ENCODE measurements around the gene COL8A2. TPM values are rescaled to one million over a fixed set of nuclear protein-coding genes. Genes with fewer than 3 reads are reported as not detected.

COL8A2 gene
- polyA plus RNA-seq, 4 donors = 0.27 to 1.3 (median 0.32) TPM; not detected in 1

- H3K27me3 ChIP-seq (ENCODE audit: control insufficient read depth in 3 of 3, insufficient read depth in 3 of 3, low read length in 3 of 3) = peaks cover 0 to 3% (median 0%) of the 10 kb centered on the region in 3 donors
- no peak overlapping the region for H3K4me3 ChIP-seq (ENCODE audit: low read depth in 1 of 3, low read length in 3 of 3)
- H3K36me3 ChIP-seq (ENCODE audit: control insufficient read depth in 3 of 3, insufficient read depth in 2 of 3, low read depth in 1 of 3, low read length in 3 of 3) = no peaks in the 10 kb centered on the region
- H3K9me3 ChIP-seq (ENCODE audit: control insufficient read depth in 2 of 2, insufficient read depth in 1 of 2, low read depth in 1 of 2, low read length in 1 of 2) = no peaks in the 10 kb centered on the region
- WGBS, 3 donors = 74 to 79% (median 74%) methylated on average over 5 of the region's 5 CpGs
- no peak for FAIRE-seq
- no peak overlapping the region for H3K27ac ChIP-seq (ENCODE audit: low read depth in 1 of 3, low read length in 2 of 3)
- H3K4me1 ChIP-seq (ENCODE audit: control insufficient read depth in 3 of 3, insufficient read depth in 2 of 3, low read depth in 1 of 3, low read length in 2 of 3) = no peaks in the 10 kb centered on the region
- DNase-seq = no peak
These were observed 9.1 kb downstream of the COL8A2 start for GRCh38 chr1:36115931-36116330.

DNA sequence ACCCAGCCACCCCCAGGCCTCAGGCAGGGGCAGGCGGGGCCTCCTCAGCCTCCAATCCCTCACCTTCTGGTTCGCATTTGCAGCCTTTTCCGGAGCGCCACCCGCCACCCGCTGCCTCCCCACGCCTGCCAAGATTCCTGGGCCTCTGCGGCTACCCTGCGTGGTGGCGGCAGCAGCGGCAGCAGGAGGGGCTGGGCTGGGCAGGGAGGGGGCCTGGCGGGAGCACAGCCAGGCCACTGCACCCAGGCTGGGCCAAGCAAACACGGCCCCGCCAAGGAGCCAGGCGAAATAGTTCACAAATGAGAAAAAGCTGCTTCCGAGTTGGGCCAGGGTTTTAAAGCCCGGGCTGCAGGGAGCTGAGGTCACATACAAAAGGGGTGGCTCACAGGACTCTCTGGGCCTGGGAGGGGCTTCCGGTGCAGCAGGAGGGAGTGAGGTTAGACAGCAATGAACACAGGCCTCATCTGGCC is 9.8 kb downstream of the COL8A2 start:
- no peaks in the 10 kb centered on the region for H3K4me1 ChIP-seq (ENCODE audit: control insufficient read depth in 3 of 3, insufficient read depth in 2 of 3, low read depth in 1 of 3, low read length in 2 of 3)
- H3K9me3 ChIP-seq (ENCODE audit: control insufficient read depth in 2 of 2, insufficient read depth in 1 of 2, low read depth in 1 of 2, low read length in 1 of 2) = no peaks in the 10 kb centered on the region
- peaks cover 0 to 3% (median 0%) of the 10 kb centered on the region in 3 donors for H3K27me3 ChIP-seq (ENCODE audit: control insufficient read depth in 3 of 3, insufficient read depth in 3 of 3, low read length in 3 of 3)
- no peaks in the 10 kb centered on the region for H3K36me3 ChIP-seq (ENCODE audit: control insufficient read depth in 3 of 3, insufficient read depth in 2 of 3, low read depth in 1 of 3, low read length in 3 of 3)
- DNase-seq (no peak), FAIRE-seq (no peak)
- WGBS, 3 donors = 67 to 83% (median 77%) methylated on average over 18 of the region's 18 CpGs
- H3K4me3 ChIP-seq (ENCODE audit: low read depth in 1 of 3, low read length in 3 of 3) = no peak overlapping the region
- H3K27ac ChIP-seq (ENCODE audit: low read depth in 1 of 3, low read length in 2 of 3) = no peak overlapping the region

DNA sequence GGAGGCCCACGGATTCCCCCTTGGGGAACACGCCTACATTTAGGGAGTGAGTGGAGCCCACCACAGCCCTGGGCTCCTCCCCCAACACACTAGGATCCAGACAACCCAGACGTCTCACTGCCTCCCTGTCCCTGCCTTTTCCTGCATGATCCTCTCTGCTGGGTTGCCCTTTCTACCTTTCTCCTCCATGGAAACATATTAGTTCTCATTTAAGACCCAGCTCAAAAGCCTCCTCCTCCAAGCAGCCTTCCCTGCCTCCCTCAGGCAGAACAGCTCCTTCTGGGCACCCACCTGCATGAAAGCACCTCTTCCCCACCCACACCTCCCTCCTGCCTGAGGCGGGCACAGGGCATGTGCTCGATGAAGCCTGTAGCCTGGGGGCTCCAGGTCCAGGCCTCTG is 10.7 kb downstream of the COL8A2 start:
- DNase-seq (no peak), FAIRE-seq (no peak)
- Histone ChIP-seq H3K27ac (ENCODE audit: low read depth in 1 of 3, low read length in 2 of 3) (no peak overlapping the region), H3K36me3 (ENCODE audit: control insufficient read depth in 3 of 3, insufficient read depth in 2 of 3, low read depth in 1 of 3, low read length in 3 of 3) (no peaks in the 10 kb centered on the region), H3K27me3 (ENCODE audit: control insufficient read depth in 3 of 3, insufficient read depth in 3 of 3, low read length in 3 of 3) (peaks cover 0 to 3% (median 0%) of the 10 kb centered on the region in 3 donors), H3K4me1 (ENCODE audit: control insufficient read depth in 3 of 3, insufficient read depth in 2 of 3, low read depth in 1 of 3, low read length in 2 of 3) (no peaks in the 10 kb centered on the region), H3K9me3 (ENCODE audit: control insufficient read depth in 2 of 2, insufficient read depth in 1 of 2, low read depth in 1 of 2, low read length in 1 of 2) (no peaks in the 10 kb centered on the region), H3K4me3 (ENCODE audit: low read depth in 1 of 3, low read length in 3 of 3) (no peak overlapping the region)
- WGBS, 3 donors = 64 to 78% (median 73%) methylated on average over 5 of the region's 5 CpGs

DNA sequence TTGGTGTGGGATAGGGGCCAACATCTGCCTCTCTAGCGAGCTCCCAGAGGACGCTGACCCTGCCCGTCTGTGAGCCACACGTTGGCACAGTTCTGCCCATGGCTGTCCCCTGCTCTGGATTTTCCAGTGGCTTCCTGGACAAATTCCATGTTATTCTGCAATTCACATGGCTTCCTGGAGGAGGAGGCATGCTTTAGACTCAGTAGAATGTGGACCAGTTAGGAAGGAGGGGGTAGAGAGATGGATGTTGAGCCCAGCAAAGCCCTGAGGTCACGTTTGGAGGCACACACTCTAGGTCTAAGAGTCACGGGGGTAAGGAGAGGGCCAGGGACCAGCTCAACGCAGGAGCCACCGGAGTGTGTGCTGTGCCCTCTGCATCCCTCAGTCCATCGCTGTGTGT is 12.2 kb downstream of the COL8A2 start:
- Histone ChIP-seq H3K9me3 (ENCODE audit: control insufficient read depth in 2 of 2, insufficient read depth in 1 of 2, low read depth in 1 of 2, low read length in 1 of 2) (no peaks in the 10 kb centered on the region), H3K27ac (ENCODE audit: low read depth in 1 of 3, low read length in 2 of 3) (no peak overlapping the region), H3K27me3 (ENCODE audit: control insufficient read depth in 3 of 3, insufficient read depth in 3 of 3, low read length in 3 of 3) (no peaks in the 10 kb centered on the region), H3K4me1 (ENCODE audit: control insufficient read depth in 3 of 3, insufficient read depth in 2 of 3, low read depth in 1 of 3, low read length in 2 of 3) (no peaks in the 10 kb centered on the region), H3K36me3 (ENCODE audit: control insufficient read depth in 3 of 3, insufficient read depth in 2 of 3, low read depth in 1 of 3, low read length in 3 of 3) (no peaks in the 10 kb centered on the region), H3K4me3 (ENCODE audit: low read depth in 1 of 3, low read length in 3 of 3) (no peak overlapping the region)
- DNase-seq (no peak), FAIRE-seq (no peak)
- 82 to 87% (median 85%) methylated on average over 9 of the region's 9 CpGs for WGBS, 3 donors

DNA sequence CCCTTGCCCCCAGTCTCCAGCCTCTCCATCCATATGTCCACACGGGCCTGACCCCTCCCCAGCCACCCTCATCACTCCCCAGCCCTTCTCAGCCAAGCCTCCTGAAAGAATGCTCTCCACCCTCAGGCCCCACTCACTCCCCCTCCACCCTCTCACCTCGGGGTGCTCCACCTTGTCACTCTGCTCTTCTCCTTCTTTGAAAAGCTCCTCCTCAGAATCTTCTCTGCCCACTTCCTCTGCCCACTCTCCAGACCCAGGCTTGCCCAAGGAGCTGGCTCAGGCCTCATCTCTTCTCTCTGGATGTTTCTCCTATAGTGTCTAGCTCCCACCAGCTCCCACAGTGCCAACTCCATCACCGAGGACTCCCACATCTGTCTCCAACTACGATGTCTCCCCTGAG is 13.9 kb downstream of the COL8A2 start:
- FAIRE-seq = no peak
- Histone ChIP-seq H3K27ac (ENCODE audit: low read depth in 1 of 3, low read length in 2 of 3) (no peak overlapping the region), H3K4me1 (ENCODE audit: control insufficient read depth in 3 of 3, insufficient read depth in 2 of 3, low read depth in 1 of 3, low read length in 2 of 3) (no peaks in the 10 kb centered on the region), H3K27me3 (ENCODE audit: control insufficient read depth in 3 of 3, insufficient read depth in 3 of 3, low read length in 3 of 3) (no peaks in the 10 kb centered on the region), H3K36me3 (ENCODE audit: control insufficient read depth in 3 of 3, insufficient read depth in 2 of 3, low read depth in 1 of 3, low read length in 3 of 3) (no peaks in the 10 kb centered on the region), H3K4me3 (ENCODE audit: low read depth in 1 of 3, low read length in 3 of 3) (no peak overlapping the region), H3K9me3 (ENCODE audit: control insufficient read depth in 2 of 2, insufficient read depth in 1 of 2, low read depth in 1 of 2, low read length in 1 of 2) (no peaks in the 10 kb centered on the region)
- 58 to 64% (median 61%) methylated on average over 4 of the region's 4 CpGs for WGBS, 3 donors
- no peak for DNase-seq

DNA sequence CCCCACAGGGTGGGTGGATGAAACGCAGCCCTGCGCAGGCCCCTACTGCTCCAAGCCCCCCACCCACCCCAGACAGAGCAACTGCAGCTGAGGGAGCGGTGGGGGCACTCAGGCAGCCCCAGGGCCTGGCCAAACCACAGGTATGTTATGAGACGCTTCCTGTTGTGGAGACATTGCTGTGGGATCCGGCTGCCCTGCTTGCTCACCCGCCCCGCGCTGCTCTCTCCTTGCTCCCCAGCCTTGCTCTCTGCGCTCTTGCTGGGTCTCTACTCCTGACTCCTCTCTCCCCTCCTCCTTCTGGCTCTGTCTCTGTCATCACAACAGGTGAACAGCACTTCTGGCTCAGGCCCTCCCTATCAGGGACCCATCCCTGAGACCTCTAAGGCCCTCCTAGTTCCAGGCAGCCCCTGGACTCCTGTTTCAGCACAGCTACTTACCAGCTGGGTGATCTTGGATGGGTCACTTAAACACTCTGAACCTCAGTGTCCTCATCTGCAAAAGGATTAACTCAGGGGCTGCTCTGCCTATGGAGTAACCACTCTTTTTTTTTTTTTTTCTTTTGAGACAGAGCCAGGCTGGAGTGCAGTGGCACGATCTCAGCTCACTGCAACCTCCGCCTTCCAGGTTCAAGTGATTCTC is 15.9 kb downstream of the COL8A2 start:
- WGBS, 3 donors = 76 to 86% (median 82%) methylated on average over 11 of the region's 11 CpGs
- FAIRE-seq = no peak

GRCh38 chr1:36108314-36108713 is 16.7 kb downstream of the COL8A2 start:
- no peak overlapping the region for H3K4me3 ChIP-seq (ENCODE audit: low read depth in 1 of 3, low read length in 3 of 3)
- no peaks in the 10 kb centered on the region for H3K27me3 ChIP-seq (ENCODE audit: control insufficient read depth in 3 of 3, insufficient read depth in 3 of 3, low read length in 3 of 3)
- no peak overlapping the region for H3K27ac ChIP-seq (ENCODE audit: low read depth in 1 of 3, low read length in 2 of 3)
- H3K36me3 ChIP-seq (ENCODE audit: control insufficient read depth in 3 of 3, insufficient read depth in 2 of 3, low read depth in 1 of 3, low read length in 3 of 3) = no peaks in the 10 kb centered on the region
- FAIRE-seq (no peak), DNase-seq (no peak)
- no peaks in the 10 kb centered on the region for H3K9me3 ChIP-seq (ENCODE audit: control insufficient read depth in 2 of 2, insufficient read depth in 1 of 2, low read depth in 1 of 2, low read length in 1 of 2)
- no peaks in the 10 kb centered on the region for H3K4me1 ChIP-seq (ENCODE audit: control insufficient read depth in 3 of 3, insufficient read depth in 2 of 3, low read depth in 1 of 3, low read length in 2 of 3)
- whole genome bisulfite sequencing, 3 donors = 73 to 84% (median 79%) methylated on average over 14 of the region's 14 CpGs

More for the DNA sequence above, 15.9 kb downstream of the COL8A2 start:
- H3K36me3 ChIP-seq (ENCODE audit: control insufficient read depth in 3 of 3, insufficient read depth in 2 of 3, low read depth in 1 of 3, low read length in 3 of 3) = no peaks in the 10 kb centered on the region
- DNase-seq = no peak
- peak overlapping the region in 1 of 3 donors; percentile 5 for H3K27ac ChIP-seq (ENCODE audit: low read depth in 1 of 3, low read length in 2 of 3)
- no peak overlapping the region for H3K4me3 ChIP-seq (ENCODE audit: low read depth in 1 of 3, low read length in 3 of 3)
- H3K4me1 ChIP-seq (ENCODE audit: control insufficient read depth in 3 of 3, insufficient read depth in 2 of 3, low read depth in 1 of 3, low read length in 2 of 3) = no peaks in the 10 kb centered on the region
- no peaks in the 10 kb centered on the region for H3K9me3 ChIP-seq (ENCODE audit: control insufficient read depth in 2 of 2, insufficient read depth in 1 of 2, low read depth in 1 of 2, low read length in 1 of 2)
- H3K27me3 ChIP-seq (ENCODE audit: control insufficient read depth in 3 of 3, insufficient read depth in 3 of 3, low read length in 3 of 3) = no peaks in the 10 kb centered on the region

DNA sequence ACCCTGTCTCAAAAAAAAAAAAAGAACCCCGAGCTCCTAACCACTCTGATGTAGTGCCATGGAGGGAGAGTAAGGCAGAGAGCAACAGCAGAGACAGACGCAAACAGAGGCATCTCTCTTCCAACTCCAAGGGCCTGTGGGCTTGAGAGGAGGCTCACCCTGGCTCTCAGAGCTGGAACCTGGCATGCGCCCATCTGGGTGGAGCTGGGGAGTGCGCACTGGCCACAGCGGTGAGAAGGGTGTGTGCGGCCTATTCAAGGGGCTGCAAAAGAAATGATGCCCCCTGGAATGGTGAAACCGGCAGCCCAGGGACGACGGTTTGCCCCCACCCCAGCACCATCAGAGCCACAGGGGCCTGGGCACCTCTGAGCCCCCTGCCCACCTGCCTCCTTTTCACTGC is 17.6 kb downstream of the COL8A2 start:
- FAIRE-seq (no peak), DNase-seq (no peak)
- Histone ChIP-seq H3K36me3 (ENCODE audit: control insufficient read depth in 3 of 3, insufficient read depth in 2 of 3, low read depth in 1 of 3, low read length in 3 of 3) (no peaks in the 10 kb centered on the region), H3K27me3 (ENCODE audit: control insufficient read depth in 3 of 3, insufficient read depth in 3 of 3, low read length in 3 of 3) (no peaks in the 10 kb centered on the region), H3K4me1 (ENCODE audit: control insufficient read depth in 3 of 3, insufficient read depth in 2 of 3, low read depth in 1 of 3, low read length in 2 of 3) (no peaks in the 10 kb centered on the region), H3K4me3 (ENCODE audit: low read depth in 1 of 3, low read length in 3 of 3) (no peak overlapping the region), H3K27ac (ENCODE audit: low read depth in 1 of 3, low read length in 2 of 3) (no peak overlapping the region), H3K9me3 (ENCODE audit: control insufficient read depth in 2 of 2, insufficient read depth in 1 of 2, low read depth in 1 of 2, low read length in 1 of 2) (no peaks in the 10 kb centered on the region)
- WGBS, 3 donors = 89 to 93% (median 90%) methylated on average over 7 to 9 of the region's 9 CpGs

- no peaks in the 10 kb centered on the region for H3K36me3 ChIP-seq (ENCODE audit: control insufficient read depth in 3 of 3, insufficient read depth in 2 of 3, low read depth in 1 of 3, low read length in 3 of 3)
- H3K9me3 ChIP-seq (ENCODE audit: control insufficient read depth in 2 of 2, insufficient read depth in 1 of 2, low read depth in 1 of 2, low read length in 1 of 2) = no peaks in the 10 kb centered on the region
- DNase-seq (no peak), FAIRE-seq (no peak)
- H3K4me3 ChIP-seq (ENCODE audit: low read depth in 1 of 3, low read length in 3 of 3) = no peak overlapping the region
- no peaks in the 10 kb centered on the region for H3K27me3 ChIP-seq (ENCODE audit: control insufficient read depth in 3 of 3, insufficient read depth in 3 of 3, low read length in 3 of 3)
- H3K4me1 ChIP-seq (ENCODE audit: control insufficient read depth in 3 of 3, insufficient read depth in 2 of 3, low read depth in 1 of 3, low read length in 2 of 3) = no peaks in the 10 kb centered on the region
- 38 to 47% (median 43%) methylated on average over 5 of the region's 5 CpGs for WGBS, 3 donors
- no peak overlapping the region for H3K27ac ChIP-seq (ENCODE audit: low read depth in 1 of 3, low read length in 2 of 3)
These were observed 18.8 kb downstream of the COL8A2 start for GRCh38 chr1:36106269-36106668.
